ENCODE measurements around the gene UGCG.
"Not testable (repeated sequence)": the region's sequence is repeated elsewhere in the genome, so short reads cannot be mapped to it uniquely, and the experiment has no call there.

UGCG gene

DNA sequence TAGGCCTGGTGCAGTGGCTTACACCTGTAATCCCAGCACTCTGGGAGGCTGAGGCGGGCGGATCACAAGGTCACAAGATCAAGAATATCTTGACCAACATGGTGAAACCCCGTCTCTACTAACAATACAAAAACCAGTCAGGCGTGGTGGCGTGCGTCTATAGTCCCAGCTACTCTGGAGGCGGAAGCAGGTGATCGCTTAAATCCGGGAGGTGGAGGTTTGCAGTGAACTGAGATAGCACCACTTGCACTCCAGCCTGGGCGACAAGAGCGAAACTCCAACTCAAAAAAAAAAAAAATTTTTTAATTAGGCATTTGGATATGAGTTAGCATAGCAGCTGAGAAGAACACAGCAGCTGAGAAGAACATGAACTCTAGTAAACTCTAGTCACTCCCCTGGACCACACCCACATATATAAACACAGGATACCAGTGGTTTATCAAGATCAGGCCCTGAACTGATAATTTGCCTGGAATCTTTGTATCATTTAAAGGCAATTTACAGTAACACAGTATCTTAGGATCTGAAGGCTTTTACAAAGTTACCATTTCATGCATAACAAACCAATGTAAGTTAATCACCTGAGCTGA lies 4.6 kb upstream of the UGCG start:
- DNase-seq, result no peak

DNA sequence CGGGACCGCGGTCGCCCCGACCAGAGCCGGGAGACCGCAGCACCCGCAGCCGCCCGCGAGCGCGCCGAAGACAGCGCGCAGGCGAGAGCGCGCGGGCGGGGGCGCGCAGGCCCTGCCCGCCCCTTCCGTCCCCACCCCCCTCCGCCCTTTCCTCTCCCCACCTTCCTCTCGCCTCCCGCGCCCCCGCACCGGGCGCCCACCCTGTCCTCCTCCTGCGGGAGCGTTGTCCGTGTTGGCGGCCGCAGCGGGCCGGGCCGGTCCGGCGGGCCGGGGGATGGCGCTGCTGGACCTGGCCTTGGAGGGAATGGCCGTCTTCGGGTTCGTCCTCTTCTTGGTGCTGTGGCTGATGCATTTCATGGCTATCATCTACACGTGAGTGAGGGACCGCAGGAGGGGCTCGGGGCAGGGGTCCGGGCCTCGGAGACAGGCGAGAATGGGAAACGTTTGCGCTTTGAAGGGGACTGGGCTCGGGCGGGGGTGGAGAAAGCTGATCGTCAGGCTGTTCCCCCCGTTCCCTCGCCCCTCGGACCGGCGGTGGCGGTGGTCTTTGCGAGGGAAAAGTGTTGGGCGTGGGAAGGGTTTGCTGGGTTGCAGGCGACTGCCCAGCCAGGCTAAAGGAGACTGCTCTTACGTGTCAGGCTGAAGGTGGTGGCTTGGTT lies 457 bp downstream of the UGCG start:
- peak; percentile 80 for DNase-seq

- no peak for DNase-seq
Measured at GRCh38 chr9:111897601-111898137, 1.1 kb downstream of the UGCG start.

DNA sequence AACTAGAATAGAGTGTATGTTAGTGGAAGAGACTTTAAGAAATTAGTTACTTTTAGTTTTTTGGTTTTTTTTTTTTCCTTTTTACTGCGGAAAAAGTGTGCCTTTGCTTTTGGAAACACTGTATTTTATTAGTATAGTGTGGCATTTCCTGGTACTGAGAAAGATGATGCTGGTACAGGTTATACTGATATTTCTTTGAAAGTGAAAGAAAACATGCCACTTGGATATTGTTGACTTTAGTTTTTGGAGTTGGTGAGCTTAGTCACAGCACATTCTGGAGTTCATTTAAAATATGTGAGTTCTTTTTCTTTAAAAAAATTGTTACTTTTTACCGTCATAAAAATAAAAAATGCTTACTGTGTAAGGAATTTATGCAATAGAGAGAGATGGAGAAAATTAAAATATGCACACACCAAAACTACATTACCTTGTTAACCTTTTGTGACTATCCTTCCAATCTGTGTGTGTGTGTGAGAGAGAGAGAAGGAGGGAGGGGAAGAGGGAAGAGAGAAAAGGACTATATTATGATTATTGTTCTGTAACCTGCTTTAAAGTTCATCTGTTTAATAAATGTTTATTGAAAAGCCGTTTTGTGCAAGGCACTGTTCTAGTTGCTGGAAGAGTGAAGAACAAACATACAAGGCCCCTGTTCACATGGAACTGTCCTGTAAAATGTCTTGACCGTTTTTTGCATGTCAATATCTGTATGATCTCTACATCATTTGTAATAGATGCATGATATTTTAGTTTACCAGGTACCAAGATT lies 1.9 kb downstream of the UGCG start:
- DNase-seq, result no peak

- no peak for DNase-seq
Measured at GRCh38 chr9:111900151-111900857, 3.7 kb downstream of the UGCG start.

GRCh38 chr9:111900858-111901612 lies 4.4 kb downstream of the UGCG start:
- DNase-seq, result no peak

- no peak for DNase-seq
Measured at GRCh38 chr9:111902391-111903139, 6.0 kb downstream of the UGCG start.

- DNase-seq, result not testable (repeated sequence)
Measured at GRCh38 chr9:111903535-111903934, 6.9 kb downstream of the UGCG start.

- no peak for DNase-seq
Measured at GRCh38 chr9:111904026-111904425, 7.4 kb downstream of the UGCG start.

GRCh38 chr9:111904891-111905291 lies 8.3 kb downstream of the UGCG start:
- DNase-seq, result no peak

DNA sequence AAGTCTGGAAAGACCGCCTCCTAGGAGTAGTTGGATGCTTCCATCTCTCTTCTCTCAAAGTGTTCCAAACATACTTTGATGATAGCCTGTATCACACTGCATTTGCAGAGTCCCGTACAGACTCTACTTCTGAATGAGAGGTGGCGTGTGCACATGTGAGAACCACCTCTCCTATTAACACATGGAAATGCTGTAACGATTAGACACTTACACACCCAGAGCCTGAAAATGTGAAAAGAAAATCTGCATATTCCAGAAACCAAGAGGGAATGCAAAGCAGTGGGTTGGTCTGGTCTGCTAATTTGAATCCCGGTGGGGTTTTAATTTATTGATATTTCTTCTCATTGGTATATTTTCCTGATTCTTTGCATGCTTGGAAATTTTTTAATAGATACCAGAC lies 10.5 kb downstream of the UGCG start:
- DNase-seq, result no peak

DNA sequence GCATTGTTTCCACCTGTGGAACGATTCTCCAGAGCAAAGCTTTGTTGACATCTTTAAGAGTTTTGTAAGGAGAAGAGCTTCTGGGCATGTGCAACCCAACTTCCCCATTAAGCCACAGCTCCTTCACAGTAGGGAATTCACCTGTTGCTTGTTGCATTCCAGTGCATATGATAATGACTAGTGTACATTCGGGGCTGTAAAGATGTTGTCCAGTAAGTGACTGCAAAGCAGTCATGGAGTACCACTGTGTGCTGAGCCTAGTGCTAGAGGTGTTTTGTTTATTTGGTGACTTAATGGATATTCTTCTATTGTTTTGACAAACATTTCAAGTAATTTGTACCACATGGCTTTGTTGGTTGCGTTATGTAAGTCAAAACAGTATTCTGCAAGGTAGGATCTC lies 12.8 kb downstream of the UGCG start:
- no peak for DNase-seq

DNA sequence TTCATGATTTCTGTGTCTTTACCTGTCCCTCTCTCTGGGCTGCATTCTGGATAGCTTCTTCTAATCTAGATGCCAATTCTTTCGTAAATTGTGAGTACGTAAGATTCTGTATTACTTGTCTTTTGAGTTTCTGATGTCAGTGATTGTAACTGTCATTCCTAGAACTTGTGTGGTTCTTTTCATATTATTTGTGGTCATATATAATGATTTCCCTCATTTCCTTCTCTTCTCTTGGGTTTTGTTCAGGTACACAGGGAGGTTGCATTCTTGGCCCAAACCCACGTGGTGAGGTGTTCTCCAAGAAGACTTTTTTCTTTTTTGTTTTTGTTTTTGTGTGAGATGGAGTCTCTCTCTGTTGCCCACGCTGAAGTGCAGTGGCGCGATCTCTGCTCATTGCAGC lies 13.8 kb downstream of the UGCG start:
- no peak for DNase-seq

- DNase-seq, result no peak
Measured at GRCh38 chr9:111913159-111913558, 16.5 kb downstream of the UGCG start.

DNA sequence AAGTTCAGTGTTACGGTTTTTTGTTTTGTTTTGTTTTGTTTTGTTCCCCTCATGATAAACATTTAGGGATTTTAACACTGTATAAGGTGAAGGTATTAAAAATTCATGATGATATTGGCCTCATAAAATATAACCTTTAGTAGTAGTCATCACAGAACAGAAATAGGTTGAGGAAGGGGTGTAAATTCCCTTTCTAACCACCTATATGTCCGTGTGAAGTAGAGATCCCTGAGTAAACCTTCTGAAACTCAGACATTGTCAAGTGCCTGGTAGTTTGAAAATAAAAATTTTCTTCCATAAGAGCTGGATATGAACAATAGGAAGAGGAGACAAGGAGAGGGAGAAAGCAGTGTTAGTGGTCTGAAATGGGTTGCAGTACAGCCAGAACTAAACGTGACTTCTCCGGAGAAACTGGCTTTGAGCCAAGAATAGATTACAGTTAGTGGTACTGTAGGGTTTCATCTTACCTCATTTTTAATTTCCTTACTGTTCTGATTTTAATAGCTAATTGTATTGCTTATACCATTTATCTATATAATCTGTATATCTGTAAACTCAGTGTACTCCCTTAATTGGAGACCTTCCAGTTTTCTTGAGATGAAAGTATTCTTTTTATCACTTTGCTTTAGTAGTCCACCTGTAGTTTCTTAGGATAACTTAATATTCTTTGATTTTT lies 18.3 kb downstream of the UGCG start:
- no peak for DNase-seq

DNA sequence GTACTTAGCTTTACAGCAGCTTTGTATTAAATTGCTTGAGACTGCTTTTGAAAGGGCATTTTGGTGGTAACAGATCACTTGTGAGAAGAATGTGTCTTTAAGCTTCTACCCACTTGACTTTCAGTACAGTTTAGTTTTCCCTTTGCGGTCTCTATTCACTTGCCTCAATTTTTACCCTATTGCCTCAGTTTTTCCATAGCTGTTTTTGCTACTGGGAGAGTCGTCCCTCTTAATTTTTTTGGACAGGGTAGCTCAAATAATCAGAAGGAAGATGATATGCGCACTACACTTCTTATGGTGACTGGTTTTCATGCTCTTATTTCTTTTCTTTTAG lies 18.8 kb downstream of the UGCG start:
- DNase-seq, result no peak

DNA sequence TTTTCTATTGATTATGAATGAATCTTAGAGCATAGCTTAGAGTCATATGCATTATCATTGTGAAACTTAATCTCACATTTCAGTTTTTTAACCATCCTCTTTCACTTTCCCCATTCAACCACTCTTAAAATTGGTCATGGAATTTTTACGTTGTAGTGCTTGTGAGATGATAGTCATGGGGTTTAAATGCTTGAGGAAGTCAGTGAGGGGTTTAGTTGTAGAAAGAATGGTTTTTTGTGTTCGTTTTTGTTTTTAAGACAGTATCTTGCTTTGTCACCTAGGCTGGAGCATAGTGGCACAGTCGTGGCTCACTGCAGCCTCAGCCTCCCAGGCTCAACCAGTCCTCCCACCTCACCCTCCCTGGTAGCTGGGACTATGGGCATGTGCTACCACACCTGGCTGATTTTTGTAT lies 19.6 kb downstream of the UGCG start:
- no peak for DNase-seq

GRCh38 chr9:111917201-111917600 lies 20.6 kb downstream of the UGCG start:
- no peak for DNase-seq

GRCh38 chr9:111917980-111918379 lies 21.4 kb downstream of the UGCG start:
- DNase-seq, result no peak

GRCh38 chr9:111919875-111920274 lies 23.3 kb downstream of the UGCG start:
- DNase-seq, result no peak

DNA sequence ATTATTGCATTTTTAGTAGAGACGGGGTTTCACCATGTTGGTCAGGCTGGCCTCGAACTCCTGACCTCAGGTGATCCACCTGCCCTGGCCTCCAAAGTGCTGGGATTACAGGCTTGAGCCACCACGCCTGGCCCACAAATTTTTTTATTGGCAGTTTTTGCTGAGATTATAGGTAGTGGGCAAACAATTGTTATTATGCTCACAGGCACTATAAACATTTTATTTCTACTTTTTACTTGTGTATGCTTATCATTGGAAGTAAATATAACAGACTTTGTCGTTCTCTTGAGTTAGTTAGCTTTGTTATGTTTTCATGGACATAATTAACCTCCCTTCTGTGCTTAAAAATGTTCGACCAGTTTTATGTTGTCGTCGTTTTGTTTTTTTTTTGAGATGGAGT lies 23.9 kb downstream of the UGCG start:
- DNase-seq, result no peak

Measured in islet precursor cell (in vitro differentiated cells).